Cardiac muscle cell (in vitro differentiated cells and primary cell): ENCODE results near the gene C7orf25. TPM values are rescaled to one million over a fixed set of nuclear protein-coding genes. Genes with fewer than 3 reads are reported as not detected.
"Not testable (repeated sequence)": the region's sequence is repeated elsewhere in the genome, so short reads cannot be mapped to it uniquely, and the experiment has no call there.

Source experiments
- DNase-seq, 2 donors: peaks; one replicate each; pipeline versions ENCODE4 v3.0.0 to v3.0.0-alpha.2; 2010 to 2017; ENCODE audit warnings: low read depth in 1 of 2, low spot score in 1 of 2
- H3K27ac ChIP-seq: fragments of 200-600 bp; sonication (generic); 2 replicates; pipeline ENCODE4 v1.5.1; 2016
- H3K27me3 ChIP-seq: fragments of 200-600 bp; sonication (generic); 2 replicates; pipeline ENCODE4 v1.6.0; 2016; ENCODE audit warnings: control low read depth
- H3K36me3 ChIP-seq: fragments of 200-600 bp; sonication (generic); 2 replicates; pipeline ENCODE4 v1.5.1; 2016; ENCODE audit warnings: control low read depth
- H3K4me1 ChIP-seq: fragments of 200-600 bp; sonication (generic); 2 replicates; pipeline ENCODE4 v1.8.1; 2017; ENCODE audit warnings: low read depth, mild to moderate bottlenecking, mixed run types
- H3K4me3 ChIP-seq: fragments of 200-600 bp; sonication (generic); 2 replicates; pipeline ENCODE4 v1.5.1; 2016; ENCODE audit warnings: mild to moderate bottlenecking
- H3K9me3 ChIP-seq: fragments of 200-600 bp; sonication (generic); 2 replicates; pipeline ENCODE4 v1.5.1; 2017; ENCODE audit warnings: low read depth, mild to moderate bottlenecking, control low read depth
- CTCF ChIP-seq: IDR thresholded peaks from 2 replicates; pipeline ENCODE4 v1.5.1; 2012; ENCODE audit warnings: low read depth, mild to moderate bottlenecking, low read length
- polyA plus RNA-seq: library from polyadenylated mRNA; unstranded; fragments of >200 nt; fragmentation: Nextera tagmentation; extraction: Ambion mirVana; gene quantifications from 2 replicates; pipeline ENCODE4 v1.2.1, GENCODE V29; 2016
- total RNA-seq: library from RNA; depleted of rRNA; stranded (reverse); fragments of >200 nt; gene quantifications from 2 replicates; pipeline ENCODE4 v1.2.3, GENCODE V29; 2016

The C7orf25 gene
- total and polyA plus RNA-seq, 2 experiments from 2014 or later = 5.1 to 10.4 TPM

DNA sequence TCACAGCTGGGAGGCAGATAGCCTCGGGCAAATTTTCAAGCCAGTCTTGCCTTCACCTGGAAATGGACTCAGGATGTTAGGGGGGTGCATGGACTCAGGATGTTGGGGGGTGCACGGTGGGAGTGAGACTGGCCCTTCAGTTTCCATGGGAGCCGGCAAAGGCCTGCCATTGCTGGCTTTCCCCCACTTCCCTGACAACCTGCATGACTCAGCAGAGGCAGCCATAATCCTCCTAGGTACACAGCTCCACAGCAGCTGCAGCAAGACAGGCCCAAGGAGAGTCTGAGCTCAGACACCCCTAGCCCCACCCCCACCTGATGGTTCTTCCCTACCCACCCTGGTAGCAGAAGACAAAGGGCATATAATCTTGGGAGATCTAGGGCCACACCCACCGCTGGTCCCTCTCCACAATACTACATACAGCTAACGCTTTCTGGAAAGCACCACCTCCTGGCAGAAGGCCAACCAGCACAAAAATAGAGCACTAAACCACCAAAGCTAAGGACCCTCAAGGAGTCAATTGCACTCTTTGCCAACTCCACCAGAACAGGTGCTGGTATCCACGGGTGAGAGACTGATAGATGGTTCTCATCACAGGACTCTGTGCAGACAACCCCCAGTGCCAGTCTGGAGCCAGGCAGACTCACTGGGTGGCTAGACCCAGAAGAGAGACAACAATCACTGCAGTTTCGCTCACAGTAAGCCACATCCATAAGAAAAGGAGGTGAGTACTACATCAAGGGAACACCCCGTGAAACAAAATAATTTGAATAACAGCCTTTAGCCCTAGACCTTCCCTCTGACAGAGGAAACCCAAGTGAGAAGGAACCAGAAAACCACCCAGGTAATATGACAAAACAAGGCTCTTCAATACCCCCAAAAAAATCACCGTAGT, 18.3 kb downstream of the C7orf25 start:
- H3K9me3 ChIP-seq = no peaks in the 10 kb centered on the region
- no peak for DNase-seq
- H3K4me3 ChIP-seq = no peak overlapping the region
- no peaks in the 10 kb centered on the region for H3K27me3 ChIP-seq
- peaks cover 9% of the 10 kb centered on the region for H3K4me1 ChIP-seq
- H3K27ac ChIP-seq = no peak overlapping the region
- TF ChIP-seq CTCF = no peak
- no peaks in the 10 kb centered on the region for H3K36me3 ChIP-seq

DNA sequence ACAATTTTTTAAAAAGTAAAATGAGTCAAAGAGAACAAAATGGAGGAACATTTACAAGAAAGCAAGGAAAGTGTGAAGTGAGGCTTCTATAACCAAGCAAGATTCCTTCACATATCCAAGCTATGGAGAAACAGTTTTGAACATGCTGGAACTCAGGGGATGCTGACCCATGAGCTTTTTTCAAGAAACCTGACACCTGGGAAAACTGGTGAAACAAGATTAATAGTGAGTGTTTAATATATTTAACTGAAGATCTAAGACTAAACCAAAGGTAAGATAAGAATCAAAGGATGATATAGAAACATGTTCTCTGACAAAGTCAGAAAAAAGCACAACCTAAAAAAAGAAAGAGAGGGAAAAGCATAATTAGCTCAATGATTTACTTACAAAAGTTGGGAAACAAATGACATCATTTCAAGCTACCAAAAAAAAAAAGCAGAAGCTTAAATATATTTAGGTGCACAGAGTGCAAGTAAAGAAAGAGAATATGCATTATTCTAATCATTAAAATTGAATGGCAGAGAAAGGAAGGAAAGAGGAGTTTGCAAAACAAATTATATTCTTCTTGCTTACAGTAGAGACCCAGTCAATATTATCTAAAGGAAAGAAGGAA, 24.9 kb downstream of the C7orf25 start:
- Histone ChIP-seq H3K9me3 (no peaks in the 10 kb centered on the region), H3K27me3 (no peaks in the 10 kb centered on the region), H3K27ac (peak overlapping the region; percentile 70), H3K36me3 (no peaks in the 10 kb centered on the region), H3K4me3 (peak overlapping the region; percentile 24), H3K4me1 (peaks cover 17% of the 10 kb centered on the region)
- TF ChIP-seq CTCF = no peak
- DNase-seq = no peak

- H3K4me3 ChIP-seq = no peak overlapping the region
- peak; percentile 41 for TF ChIP-seq CTCF
- H3K4me1 ChIP-seq = peaks cover 17% of the 10 kb centered on the region
- no peaks in the 10 kb centered on the region for H3K9me3 ChIP-seq
- H3K36me3 ChIP-seq = no peaks in the 10 kb centered on the region
- no peaks in the 10 kb centered on the region for H3K27me3 ChIP-seq
- peak in 1 of 2 donors; percentile 30 for DNase-seq
- H3K27ac ChIP-seq = no peak overlapping the region
These were observed 25.7 kb downstream of the C7orf25 start for GRCh38 chr7:42886129-42886528.

- not testable (repeated sequence) for H3K27me3 ChIP-seq, DNase-seq, H3K9me3 ChIP-seq, H3K36me3 ChIP-seq, H3K4me3 ChIP-seq, H3K27ac ChIP-seq
- H3K4me1 ChIP-seq = peaks cover 17% of the 10 kb centered on the region
These were observed 26.7 kb downstream of the C7orf25 start for GRCh38 chr7:42885183-42885582.

DNA sequence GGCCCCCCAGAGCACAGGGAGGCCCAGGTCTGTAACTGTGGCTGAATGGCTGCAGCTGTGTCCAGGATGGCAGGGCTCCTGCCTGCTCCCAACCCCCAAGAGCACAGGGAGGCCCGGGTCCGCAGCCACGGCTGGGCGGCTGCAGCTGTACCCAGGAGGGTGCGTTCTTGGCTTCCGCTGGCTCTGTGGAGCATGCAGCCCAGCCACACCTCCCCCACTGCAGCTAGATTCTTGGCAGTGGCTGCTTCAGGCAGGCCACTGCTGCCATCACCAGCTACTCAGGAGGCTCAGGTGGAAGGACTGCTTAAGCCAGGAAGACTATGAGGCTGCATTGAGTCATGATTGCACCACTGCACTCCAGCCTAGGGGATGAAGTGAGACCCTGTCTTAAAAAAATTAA, 27.9 kb downstream of the C7orf25 start:
- Histone ChIP-seq H3K27ac (no peak overlapping the region), H3K4me3 (no peak overlapping the region), H3K4me1 (peaks cover 8% of the 10 kb centered on the region), H3K9me3 (no peaks in the 10 kb centered on the region), H3K36me3 (no peaks in the 10 kb centered on the region), H3K27me3 (no peaks in the 10 kb centered on the region)
- no peak for TF ChIP-seq CTCF
- DNase-seq = peak in 1 of 2 donors; percentile 65

- H3K36me3 ChIP-seq = no peaks in the 10 kb centered on the region
- no peak overlapping the region for H3K27ac ChIP-seq
- H3K4me1 ChIP-seq = no peaks in the 10 kb centered on the region
- no peak overlapping the region for H3K4me3 ChIP-seq
- no peak for TF ChIP-seq CTCF
- H3K9me3 ChIP-seq = no peaks in the 10 kb centered on the region
- no peak for DNase-seq
- H3K27me3 ChIP-seq = no peaks in the 10 kb centered on the region
These were observed 31.5 kb downstream of the C7orf25 start for GRCh38 chr7:42880392-42880791.
